Stimulated activated CD8-positive, alpha-beta memory T cell treated with anti-CD3 and anti-CD28 coated beads, Interleukin-15, amount 100 ng/mL, for 4 hours (primary cell): ENCODE data around the gene SKAP2.

Experiments used
- DNase-seq, 2 donors: peaks; one replicate each; pipeline ENCODE4 v3.0.0-alpha.2; 2020; ENCODE audit warnings: low read depth in 2 of 2

SKAP2 gene

GRCh38 chr7:26864309-26865093 is at the start of gene SKAP2:
SKAP2 (minus strand) TSS chr7:26864590; CDS start chr7:26864429, 161 bp downstream.
- DNase-seq = peak; percentile 77 to 83

GRCh38 chr7:26912933-26913536 is 48.6 kb upstream of the SKAP2 start:
- DNase-seq = no peak

- DNase-seq = no peak
Observed at GRCh38 chr7:26912338-26912737, 47.9 kb upstream of the SKAP2 start.

GRCh38 chr7:26910221-26910620 is 45.8 kb upstream of the SKAP2 start:
- no peak for DNase-seq

GRCh38 chr7:26900251-26900650 is 35.9 kb upstream of the SKAP2 start:
- DNase-seq = no peak

GRCh38 chr7:26899519-26899918 is 35.1 kb upstream of the SKAP2 start:
- DNase-seq = no peak

GRCh38 chr7:26898891-26899290 is 34.5 kb upstream of the SKAP2 start:
- DNase-seq = no peak

GRCh38 chr7:26897928-26898327 is 33.5 kb upstream of the SKAP2 start:
- no peak for DNase-seq

GRCh38 chr7:26891400-26892350 is 27.3 kb upstream of the SKAP2 start:
- DNase-seq = no peak

GRCh38 chr7:26880852-26881251 is 16.5 kb upstream of the SKAP2 start:
- DNase-seq = no peak

- DNase-seq = no peak
Observed at GRCh38 chr7:26879671-26880070, 15.3 kb upstream of the SKAP2 start.

- no peak for DNase-seq
Observed at GRCh38 chr7:26868841-26869495, 4.6 kb upstream of the SKAP2 start.

- no peak for DNase-seq
Observed at GRCh38 chr7:26865094-26865388, 651 bp upstream of the SKAP2 start.

- DNase-seq = no peak
Observed at GRCh38 chr7:26863518-26864308, 677 bp downstream of the SKAP2 start.

- DNase-seq = no peak
Observed at GRCh38 chr7:26862834-26863233, 1.6 kb downstream of the SKAP2 start.

GRCh38 chr7:26861050-26861449 is 3.3 kb downstream of the SKAP2 start:
- DNase-seq = no peak

GRCh38 chr7:26860361-26860760 is 4.0 kb downstream of the SKAP2 start:
- DNase-seq = no peak

- no peak for DNase-seq
Observed at GRCh38 chr7:26859720-26860119, 4.7 kb downstream of the SKAP2 start.

- DNase-seq = no peak
Observed at GRCh38 chr7:26858735-26859134, 5.7 kb downstream of the SKAP2 start.

GRCh38 chr7:26858241-26858715 is 6.1 kb downstream of the SKAP2 start:
- no peak for DNase-seq
